Measurements from ENCODE around the gene SLC49A3. TPM values are rescaled to one million over a fixed set of nuclear protein-coding genes. Genes with fewer than 3 reads are reported as not detected.

The SLC49A3 gene
- total and polyA plus RNA-seq, 2 of the 8 experiments (the other 6 are each of a cell fraction or from before 2014, with no cell fraction given), result 5.0 to 8.8 TPM

DNA sequence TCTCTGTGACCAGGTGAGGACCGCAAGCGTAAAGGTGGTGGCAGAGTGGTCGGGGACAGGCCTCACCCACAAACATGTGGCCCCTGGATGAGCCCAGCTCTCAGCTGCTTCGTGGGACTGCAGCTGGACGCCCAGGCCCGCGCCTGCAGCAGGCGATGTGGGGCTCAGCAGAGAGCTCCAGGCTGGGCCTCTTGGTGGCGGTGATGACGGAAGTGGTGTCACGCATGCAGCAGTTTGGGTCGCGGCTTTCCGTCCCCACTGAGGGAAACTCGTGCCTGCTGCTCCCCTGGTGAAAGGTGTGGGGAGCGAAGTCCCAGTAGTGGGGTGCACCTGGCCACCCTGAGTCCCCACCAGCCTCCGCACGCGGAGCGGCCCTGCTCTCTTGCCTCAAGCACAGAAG lies 43.5 kb upstream of the SLC49A3 start (continued):
- TF ChIP-seq, protein P1, sequence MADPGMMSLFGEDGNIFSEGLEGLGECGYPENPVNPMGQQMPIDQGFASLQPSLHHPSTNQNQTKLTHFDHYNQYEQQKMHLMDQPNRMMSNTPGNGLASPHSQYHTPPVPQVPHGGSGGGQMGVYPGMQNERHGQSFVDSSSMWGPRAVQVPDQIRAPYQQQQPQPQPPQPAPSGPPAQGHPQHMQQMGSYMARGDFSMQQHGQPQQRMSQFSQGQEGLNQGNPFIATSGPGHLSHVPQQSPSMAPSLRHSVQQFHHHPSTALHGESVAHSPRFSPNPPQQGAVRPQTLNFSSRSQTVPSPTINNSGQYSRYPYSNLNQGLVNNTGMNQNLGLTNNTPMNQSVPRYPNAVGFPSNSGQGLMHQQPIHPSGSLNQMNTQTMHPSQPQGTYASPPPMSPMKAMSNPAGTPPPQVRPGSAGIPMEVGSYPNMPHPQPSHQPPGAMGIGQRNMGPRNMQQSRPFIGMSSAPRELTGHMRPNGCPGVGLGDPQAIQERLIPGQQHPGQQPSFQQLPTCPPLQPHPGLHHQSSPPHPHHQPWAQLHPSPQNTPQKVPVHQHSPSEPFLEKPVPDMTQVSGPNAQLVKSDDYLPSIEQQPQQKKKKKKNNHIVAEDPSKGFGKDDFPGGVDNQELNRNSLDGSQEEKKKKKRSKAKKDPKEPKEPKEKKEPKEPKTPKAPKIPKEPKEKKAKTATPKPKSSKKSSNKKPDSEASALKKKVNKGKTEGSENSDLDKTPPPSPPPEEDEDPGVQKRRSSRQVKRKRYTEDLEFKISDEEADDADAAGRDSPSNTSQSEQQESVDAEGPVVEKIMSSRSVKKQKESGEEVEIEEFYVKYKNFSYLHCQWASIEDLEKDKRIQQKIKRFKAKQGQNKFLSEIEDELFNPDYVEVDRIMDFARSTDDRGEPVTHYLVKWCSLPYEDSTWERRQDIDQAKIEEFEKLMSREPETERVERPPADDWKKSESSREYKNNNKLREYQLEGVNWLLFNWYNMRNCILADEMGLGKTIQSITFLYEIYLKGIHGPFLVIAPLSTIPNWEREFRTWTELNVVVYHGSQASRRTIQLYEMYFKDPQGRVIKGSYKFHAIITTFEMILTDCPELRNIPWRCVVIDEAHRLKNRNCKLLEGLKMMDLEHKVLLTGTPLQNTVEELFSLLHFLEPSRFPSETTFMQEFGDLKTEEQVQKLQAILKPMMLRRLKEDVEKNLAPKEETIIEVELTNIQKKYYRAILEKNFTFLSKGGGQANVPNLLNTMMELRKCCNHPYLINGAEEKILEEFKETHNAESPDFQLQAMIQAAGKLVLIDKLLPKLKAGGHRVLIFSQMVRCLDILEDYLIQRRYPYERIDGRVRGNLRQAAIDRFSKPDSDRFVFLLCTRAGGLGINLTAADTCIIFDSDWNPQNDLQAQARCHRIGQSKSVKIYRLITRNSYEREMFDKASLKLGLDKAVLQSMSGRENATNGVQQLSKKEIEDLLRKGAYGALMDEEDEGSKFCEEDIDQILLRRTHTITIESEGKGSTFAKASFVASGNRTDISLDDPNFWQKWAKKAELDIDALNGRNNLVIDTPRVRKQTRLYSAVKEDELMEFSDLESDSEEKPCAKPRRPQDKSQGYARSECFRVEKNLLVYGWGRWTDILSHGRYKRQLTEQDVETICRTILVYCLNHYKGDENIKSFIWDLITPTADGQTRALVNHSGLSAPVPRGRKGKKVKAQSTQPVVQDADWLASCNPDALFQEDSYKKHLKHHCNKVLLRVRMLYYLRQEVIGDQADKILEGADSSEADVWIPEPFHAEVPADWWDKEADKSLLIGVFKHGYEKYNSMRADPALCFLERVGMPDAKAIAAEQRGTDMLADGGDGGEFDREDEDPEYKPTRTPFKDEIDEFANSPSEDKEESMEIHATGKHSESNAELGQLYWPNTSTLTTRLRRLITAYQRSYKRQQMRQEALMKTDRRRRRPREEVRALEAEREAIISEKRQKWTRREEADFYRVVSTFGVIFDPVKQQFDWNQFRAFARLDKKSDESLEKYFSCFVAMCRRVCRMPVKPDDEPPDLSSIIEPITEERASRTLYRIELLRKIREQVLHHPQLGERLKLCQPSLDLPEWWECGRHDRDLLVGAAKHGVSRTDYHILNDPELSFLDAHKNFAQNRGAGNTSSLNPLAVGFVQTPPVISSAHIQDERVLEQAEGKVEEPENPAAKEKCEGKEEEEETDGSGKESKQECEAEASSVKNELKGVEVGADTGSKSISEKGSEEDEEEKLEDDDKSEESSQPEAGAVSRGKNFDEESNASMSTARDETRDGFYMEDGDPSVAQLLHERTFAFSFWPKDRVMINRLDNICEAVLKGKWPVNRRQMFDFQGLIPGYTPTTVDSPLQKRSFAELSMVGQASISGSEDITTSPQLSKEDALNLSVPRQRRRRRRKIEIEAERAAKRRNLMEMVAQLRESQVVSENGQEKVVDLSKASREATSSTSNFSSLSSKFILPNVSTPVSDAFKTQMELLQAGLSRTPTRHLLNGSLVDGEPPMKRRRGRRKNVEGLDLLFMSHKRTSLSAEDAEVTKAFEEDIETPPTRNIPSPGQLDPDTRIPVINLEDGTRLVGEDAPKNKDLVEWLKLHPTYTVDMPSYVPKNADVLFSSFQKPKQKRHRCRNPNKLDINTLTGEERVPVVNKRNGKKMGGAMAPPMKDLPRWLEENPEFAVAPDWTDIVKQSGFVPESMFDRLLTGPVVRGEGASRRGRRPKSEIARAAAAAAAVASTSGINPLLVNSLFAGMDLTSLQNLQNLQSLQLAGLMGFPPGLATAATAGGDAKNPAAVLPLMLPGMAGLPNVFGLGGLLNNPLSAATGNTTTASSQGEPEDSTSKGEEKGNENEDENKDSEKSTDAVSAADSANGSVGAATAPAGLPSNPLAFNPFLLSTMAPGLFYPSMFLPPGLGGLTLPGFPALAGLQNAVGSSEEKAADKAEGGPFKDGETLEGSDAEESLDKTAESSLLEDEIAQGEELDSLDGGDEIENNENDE (IDR thresholded peaks at IDR 0.05; ENCODE audit: insufficient replicate concordance, low read length), result no peak
- TF ChIP-seq KDM4A (IDR thresholded peaks at IDR 0.05; ENCODE audit: low read depth, low read length, severe bottlenecking) (no peak), EZH2 (IDR thresholded peaks at IDR 0.05; ENCODE audit: low read depth, low read length, severe bottlenecking) (no peak), GABPA (IDR thresholded peaks at IDR 0.05; ENCODE audit: borderline replicate concordance, insufficient read depth, low read length) (no peak), EP300 (IDR thresholded peaks at IDR 0.05; ENCODE audit: borderline replicate concordance in 1 of 2, low read depth in 2 of 2, low read length in 2 of 2) (no peak), TEAD4 (IDR thresholded peaks at IDR 0.05; ENCODE audit: low read depth, low read length) (no peak)
- TF ChIP-seq, protein P2, sequence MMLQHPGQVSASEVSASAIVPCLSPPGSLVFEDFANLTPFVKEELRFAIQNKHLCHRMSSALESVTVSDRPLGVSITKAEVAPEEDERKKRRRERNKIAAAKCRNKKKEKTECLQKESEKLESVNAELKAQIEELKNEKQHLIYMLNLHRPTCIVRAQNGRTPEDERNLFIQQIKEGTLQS (IDR thresholded peaks at IDR 0.05; ENCODE audit: insufficient read depth, low read depth, low read length), result no peak

Data from H1 (cell line).